Esophagus (tissue), 2 donors: Measurements from ENCODE around the gene PTPRR. TPM values are rescaled to one million over a fixed set of nuclear protein-coding genes. Genes with fewer than 3 reads are reported as not detected.

ENCODE experiments used
- H3K27ac ChIP-seq, 2 donors: one replicate each; pipeline ENCODE4 v1.5.1; 2013; ENCODE audit warnings: low read depth in 2 of 2, mild to moderate bottlenecking in 2 of 2, inconsistent platforms in 1 of 2, low read length in 1 of 2, moderate library complexity in 1 of 2
- H3K27me3 ChIP-seq, 2 donors: one replicate each; pipeline ENCODE4 v1.6.1; 2013; ENCODE audit warnings: low read length in 2 of 2, control low read depth in 1 of 2, mild to moderate bottlenecking in 1 of 2; ENCODE audit not compliant: insufficient read depth in 2 of 2, control insufficient read depth in 1 of 2
- H3K36me3 ChIP-seq, 2 donors: one replicate each; pipeline ENCODE4 v1.6.1; 2013; ENCODE audit warnings: low read length in 1 of 2; ENCODE audit not compliant: control insufficient read depth in 2 of 2, insufficient read depth in 2 of 2
- H3K4me1 ChIP-seq, 2 donors: one replicate each; pipeline ENCODE4 v1.6.1; 2013; ENCODE audit warnings: low read length in 1 of 2; ENCODE audit not compliant: control insufficient read depth in 2 of 2, insufficient read depth in 2 of 2
- H3K4me3 ChIP-seq, 2 donors: one replicate each; pipeline ENCODE4 v1.5.1; 2013; ENCODE audit warnings: low read length in 2 of 2, mild to moderate bottlenecking in 2 of 2, low read depth in 1 of 2, moderate library complexity in 1 of 2
- H3K9me3 ChIP-seq, 2 donors: one replicate each; pipeline ENCODE4 v1.6.1; 2013; ENCODE audit warnings: mild to moderate bottlenecking in 2 of 2, low read depth in 1 of 2, low read length in 1 of 2, moderate library complexity in 1 of 2; ENCODE audit not compliant: control insufficient read depth in 2 of 2, insufficient read depth in 1 of 2
- WGBS, 2 donors: extraction: QIAGEN DNeasy Blood & Tissue Kit; methylation state at CpG; one replicate each; pipeline ENCODE4 v1.1.7; 2013; 5-methylcytosine and 5-hydroxymethylcytosine counted together
- polyA plus RNA-seq, 2 donors: library from polyadenylated mRNA; stranded (reverse); fragments of 200-250 nt; gene quantifications; one replicate each; pipeline ENCODE4 v1.2.3, GENCODE V29; 2013
- donor health status: healthy with polysubstance abuse.
- donor health status: Bipolar disorder and iron deficiency.

PTPRR gene
- polyA plus RNA-seq, 2 donors = 0.05 to 0.06 TPM

DNA sequence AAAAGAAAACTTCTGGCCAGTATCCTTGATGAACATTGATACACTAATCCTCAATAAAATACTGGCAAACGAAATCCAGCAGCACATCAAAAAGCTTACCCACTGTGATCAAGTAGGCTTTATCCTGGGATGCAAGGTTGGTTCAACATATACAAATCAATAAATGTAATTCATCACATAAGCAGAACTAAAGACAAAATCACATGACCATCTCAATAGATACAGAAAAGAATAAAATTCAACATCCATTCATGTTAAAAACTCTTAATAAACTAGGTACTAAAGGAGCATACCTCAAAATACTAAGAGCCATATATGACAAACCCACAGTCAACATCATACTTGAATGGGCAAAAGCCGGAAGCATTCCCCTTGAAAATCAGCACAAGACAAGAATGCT, 211.5 kb downstream of the PTPRR start:
- no peaks in the 10 kb centered on the region for H3K4me1 ChIP-seq
- no peak overlapping the region for H3K27ac ChIP-seq
- no peaks in the 10 kb centered on the region for H3K9me3 ChIP-seq
- H3K4me3 ChIP-seq = no peak overlapping the region
- WGBS, 2 donors = 58 to 69% methylated on average over 2 of the region's 2 CpGs
- H3K27me3 ChIP-seq = no peaks in the 10 kb centered on the region
- no peaks in the 10 kb centered on the region for H3K36me3 ChIP-seq

GRCh38 chr12:70706611-70707010, 213.9 kb downstream of the PTPRR start:
- WGBS, 2 donors = 67 to 86% methylated on average over 2 of the region's 2 CpGs
- H3K4me1 ChIP-seq = no peaks in the 10 kb centered on the region
- H3K27me3 ChIP-seq = no peaks in the 10 kb centered on the region
- no peaks in the 10 kb centered on the region for H3K36me3 ChIP-seq
- no peak overlapping the region for H3K4me3 ChIP-seq
- H3K27ac ChIP-seq = no peak overlapping the region
- no peaks in the 10 kb centered on the region for H3K9me3 ChIP-seq

- Histone ChIP-seq H3K4me1 (no peaks in the 10 kb centered on the region), H3K27ac (no peak overlapping the region), H3K4me3 (no peak overlapping the region), H3K27me3 (no peaks in the 10 kb centered on the region), H3K36me3 (no peaks in the 10 kb centered on the region), H3K9me3 (no peaks in the 10 kb centered on the region)
- 75 to 97% methylated on average over 1 of the region's 1 CpG for WGBS, 2 donors
Observed at GRCh38 chr12:70698345-70698744, 222.2 kb downstream of the PTPRR start.

GRCh38 chr12:70695361-70696023, 225.0 kb downstream of the PTPRR start:
- no peak overlapping the region for H3K4me3 ChIP-seq
- no peaks in the 10 kb centered on the region for H3K9me3 ChIP-seq
- no peak overlapping the region for H3K27ac ChIP-seq
- no peaks in the 10 kb centered on the region for H3K27me3 ChIP-seq
- 48 to 49% methylated on average over 3 of the region's 3 CpGs for WGBS, 2 donors
- no peaks in the 10 kb centered on the region for H3K36me3 ChIP-seq
- H3K4me1 ChIP-seq = no peaks in the 10 kb centered on the region

DNA sequence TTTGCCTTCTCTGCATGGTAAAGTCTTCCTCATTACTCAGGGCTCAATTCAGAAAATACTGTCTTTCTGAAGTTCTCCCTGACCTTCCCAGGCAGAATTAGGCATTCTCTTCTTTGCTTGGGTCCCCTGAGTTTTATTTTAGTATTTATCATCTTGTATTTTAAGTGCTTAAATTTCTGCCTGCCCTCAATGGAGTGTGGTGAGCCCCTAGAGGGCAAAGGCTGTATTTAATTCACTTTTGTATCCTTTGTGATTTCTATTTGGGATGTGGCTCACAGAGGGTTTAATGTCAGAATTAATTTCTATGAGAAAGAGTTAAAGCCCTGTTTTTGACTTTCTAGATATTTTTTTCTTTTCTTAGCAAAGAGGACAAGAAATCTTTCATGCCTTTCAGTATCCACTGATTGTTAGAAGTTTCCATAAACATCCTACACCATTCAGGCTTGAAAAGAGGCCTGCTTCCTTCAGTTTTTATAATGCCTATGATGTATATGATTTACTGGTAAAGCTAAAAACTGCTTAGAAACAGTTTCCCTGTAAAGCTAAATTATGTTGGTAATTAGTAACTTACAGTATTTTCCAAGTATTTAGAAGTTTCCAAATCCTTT, 227.8 kb downstream of the PTPRR start:
- H3K27me3 ChIP-seq = no peaks in the 10 kb centered on the region
- H3K27ac ChIP-seq = no peak overlapping the region
- H3K9me3 ChIP-seq = no peaks in the 10 kb centered on the region
- H3K4me1 ChIP-seq = no peaks in the 10 kb centered on the region
- no peaks in the 10 kb centered on the region for H3K36me3 ChIP-seq
- no peak overlapping the region for H3K4me3 ChIP-seq

DNA sequence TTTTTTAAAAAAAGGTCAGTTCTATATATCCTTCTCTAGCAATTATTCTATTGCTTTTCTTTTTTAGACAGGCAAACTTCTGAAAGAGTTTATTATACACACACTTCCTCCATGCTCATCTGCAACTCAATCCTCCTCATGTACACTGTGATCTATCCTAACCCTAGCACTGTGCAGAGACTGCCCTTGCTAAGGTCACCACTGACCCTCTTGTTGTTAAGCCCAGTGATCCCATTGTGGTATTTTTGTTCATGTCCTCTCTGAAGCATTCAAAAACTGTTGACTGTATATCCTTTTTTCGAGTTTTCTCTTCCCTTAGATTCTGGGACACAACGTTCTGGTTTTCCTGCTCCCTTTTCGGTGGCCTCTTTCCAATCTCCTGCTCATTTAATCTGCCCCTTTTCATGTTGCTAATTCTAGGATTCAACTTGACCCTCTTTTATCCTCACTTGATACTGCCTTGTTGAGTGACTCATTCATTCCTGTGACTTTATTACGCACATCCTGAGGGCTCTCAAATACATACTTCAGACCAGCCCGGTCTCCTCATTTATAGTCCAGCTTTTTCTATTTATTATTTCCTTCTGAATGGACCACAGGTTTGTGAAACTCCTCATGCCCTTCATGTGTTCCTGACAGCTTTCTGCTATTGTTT, 229.4 kb downstream of the PTPRR start:
- H3K27me3 ChIP-seq = no peaks in the 10 kb centered on the region
- H3K27ac ChIP-seq = no peak overlapping the region
- no peak overlapping the region for H3K4me3 ChIP-seq
- no peaks in the 10 kb centered on the region for H3K36me3 ChIP-seq
- WGBS, 2 donors = 67 to 83% methylated on average over 5 of the region's 5 CpGs
- H3K9me3 ChIP-seq = no peaks in the 10 kb centered on the region
- no peaks in the 10 kb centered on the region for H3K4me1 ChIP-seq

- Histone ChIP-seq H3K4me3 (no peak overlapping the region), H3K9me3 (no peaks in the 10 kb centered on the region), H3K4me1 (no peaks in the 10 kb centered on the region), H3K27ac (no peak overlapping the region), H3K36me3 (no peaks in the 10 kb centered on the region), H3K27me3 (no peaks in the 10 kb centered on the region)
- WGBS, 2 donors = 44 to 45% methylated on average over 1 of the region's 1 CpG
Observed at GRCh38 chr12:70686907-70687306, 233.6 kb downstream of the PTPRR start.

- Histone ChIP-seq H3K4me1 (no peaks in the 10 kb centered on the region), H3K27me3 (no peaks in the 10 kb centered on the region), H3K4me3 (no peak overlapping the region), H3K27ac (no peak overlapping the region), H3K36me3 (no peaks in the 10 kb centered on the region), H3K9me3 (no peaks in the 10 kb centered on the region)
- WGBS, 2 donors = 85 to 88% methylated on average over 2 of the region's 2 CpGs
Observed at GRCh38 chr12:70686299-70686698, 234.2 kb downstream of the PTPRR start.

- 57 to 60% methylated on average over 3 of the region's 3 CpGs for WGBS, 2 donors
- H3K36me3 ChIP-seq = no peaks in the 10 kb centered on the region
- no peaks in the 10 kb centered on the region for H3K27me3 ChIP-seq
- H3K4me3 ChIP-seq = no peak overlapping the region
- peaks cover 0 to 5% of the 10 kb centered on the region in 2 donors for H3K9me3 ChIP-seq
- no peak overlapping the region for H3K27ac ChIP-seq
- no peaks in the 10 kb centered on the region for H3K4me1 ChIP-seq
Observed at GRCh38 chr12:70683976-70684375, 236.6 kb downstream of the PTPRR start.

GRCh38 chr12:70671698-70672097, 248.8 kb downstream of the PTPRR start:
- Histone ChIP-seq H3K9me3 (no peaks in the 10 kb centered on the region), H3K27ac (no peak overlapping the region), H3K36me3 (no peaks in the 10 kb centered on the region), H3K27me3 (no peaks in the 10 kb centered on the region), H3K4me1 (no peaks in the 10 kb centered on the region), H3K4me3 (no peak overlapping the region)
- WGBS, 2 donors = 95 to 96% methylated on average over 5 of the region's 5 CpGs
